SK-N-SH (cell line): ENCODE measurements around the gene FASLG. TPM values are rescaled to one million over a fixed set of nuclear protein-coding genes. Genes with fewer than 3 reads are reported as not detected.

ENCODE experiments used
- CTCF ChIA-PET: fragments of 300-600, 350-600 bp; formaldehyde crosslinking; extraction: SDS; loops from one replicate; lab custom pipeline; 2021; lab: Yijun Ruan, JAX
- POLR2A ChIA-PET: fragments of 350-600 bp; sonication (Branson Sonifier 250); formaldehyde crosslinking; extraction: SDS; loops from one replicate; lab custom pipeline; 2020; ENCODE audit warnings: antibody characterized with exemption, inconsistent platforms; lab: Yijun Ruan, JAX
- DNase-seq: peaks from one replicate; pipeline ENCODE4 v3.0.0; 2012
- H2AFZ ChIP-seq: fragments of 200-600 bp; sonication (generic); 2 replicates; pipeline ENCODE4 v1.8.1; 2016; ENCODE audit warnings: antibody characterized with exemption, mild to moderate bottlenecking, low read depth
- H3F3A ChIP-seq: fragments of 200-600 bp; sonication (generic); replicated peaks from 2 replicates; pipeline ENCODE3; 2016; ENCODE audit warnings: antibody characterized with exemption, mild to moderate bottlenecking; ENCODE audit not compliant: insufficient read depth
- H3K27ac ChIP-seq, 2 experiments: fragments of 200-500 bp in 1 of 2; fragments of 200-600 bp in 1 of 2; sonication (Bioruptor generic) in 1 of 2; sonication (generic), shearing (Covaris generic) in 1 of 2; 2 replicates each; pipeline versions ENCODE4 v1.5.1 to v1.6.1; 2014 to 2016; ENCODE audit warnings: low read depth in 2 of 2, inconsistent platforms in 1 of 2, low read length in 1 of 2, mild to moderate bottlenecking in 1 of 2, mixed read lengths in 1 of 2
- H3K27me3 ChIP-seq: fragments of 200-600 bp; sonication (generic), shearing (Covaris generic); 2 replicates; pipeline ENCODE4 v1.6.1; 2016; ENCODE audit warnings: mixed run types; ENCODE audit not compliant: insufficient read depth
- H3K36me3 ChIP-seq, 2 experiments: fragments of 200-500 bp in 1 of 2; fragments of 200-600 bp in 1 of 2; sonication (Bioruptor generic) in 1 of 2; sonication (generic) in 1 of 2; replicated peaks in 1 of 2; 2 replicates each; pipeline versions ENCODE3 to v1.5.1; 2014 to 2016; ENCODE audit warnings: low read length in 1 of 2, mild to moderate bottlenecking in 1 of 2; ENCODE audit not compliant: insufficient read depth in 2 of 2, control insufficient read depth in 1 of 2
- H3K4me1 ChIP-seq, 2 experiments: fragments of 200-500 bp in 1 of 2; fragments of 200-600 bp in 1 of 2; sonication (Bioruptor generic) in 1 of 2; sonication (generic), shearing (Covaris generic) in 1 of 2; 2 replicates each; pipeline versions ENCODE4 v1.5.1 to v1.6.1; 2014 to 2016; ENCODE audit warnings: low read depth in 1 of 2, low read length in 1 of 2, mixed run types in 1 of 2; ENCODE audit not compliant: insufficient read depth in 2 of 2, control insufficient read depth in 1 of 2
- H3K4me2 ChIP-seq: fragments of 200-600 bp; sonication (generic), shearing (Covaris generic); 2 replicates; pipeline ENCODE4 v1.6.1; 2017; ENCODE audit warnings: mixed run types
- H3K4me3 ChIP-seq, 2 experiments: fragments of 200-500 bp in 1 of 2; fragments of 200-600 bp in 1 of 2; sonication (Bioruptor generic) in 1 of 2; sonication (generic), shearing (Covaris generic) in 1 of 2; 2 replicates each; pipeline versions ENCODE4 v1.5.1 to v1.8.1; 2014 to 2016; ENCODE audit warnings: low read depth in 2 of 2, inconsistent platforms in 1 of 2, low read length in 1 of 2, mild to moderate bottlenecking in 1 of 2, mixed read lengths in 1 of 2, moderate library complexity in 1 of 2
- H3K79me2 ChIP-seq: fragments of 200-600 bp; sonication (generic); 2 replicates; pipeline ENCODE4 v1.8.1; 2017; ENCODE audit warnings: mild to moderate bottlenecking; ENCODE audit not compliant: insufficient read depth
- H3K9ac ChIP-seq: fragments of 200-600 bp; sonication (generic); 2 replicates; pipeline ENCODE4 v1.6.1; 2017; ENCODE audit warnings: mixed run types
- H3K9me2 ChIP-seq: fragments of 200-600 bp; sonication (generic); 2 replicates; pipeline ENCODE4 v1.6.1; 2017; ENCODE audit warnings: mixed run types
- H3K9me3 ChIP-seq: fragments of 200-600 bp; sonication (generic); 2 replicates; pipeline ENCODE4 v1.6.1; 2017; ENCODE audit warnings: mixed run types, mild to moderate bottlenecking, moderate library complexity
- H4K20me1 ChIP-seq: fragments of 200-600 bp; sonication (generic); 2 replicates; pipeline ENCODE4 v1.6.1; 2017; ENCODE audit warnings: mild to moderate bottlenecking, mixed run types; ENCODE audit not compliant: insufficient read depth
- CHD2 ChIP-seq: fragments of 150-350 bp; IDR thresholded peaks from 2 replicates; pipeline ENCODE4 v1.6.1; 2018; ENCODE audit warnings: low read length; ENCODE audit not compliant: partially characterized antibody
- CTCF ChIP-seq: fragments of 200-600 bp; sonication (generic); IDR thresholded peaks from 2 replicates; pipeline ENCODE4 v1.6.1; 2017; ENCODE audit warnings: antibody characterized with exemption, mild to moderate bottlenecking, moderate library complexity
- EZH2phosphoT487 ChIP-seq: fragments of 200-600 bp; sonication (generic); IDR thresholded peaks from 2 replicates; pipeline ENCODE4 v1.6.1; 2017; ENCODE audit warnings: low read depth, mixed run types, mild to moderate bottlenecking, antibody characterized with exemption, moderate library complexity, borderline replicate concordance
- MEF2A ChIP-seq: IDR thresholded peaks from 2 replicates; pipeline ENCODE4 v1.4.0; 2012; ENCODE audit warnings: low read depth, borderline replicate concordance
- NFIC ChIP-seq: IDR thresholded peaks from 2 replicates; pipeline ENCODE4 v1.4.0; 2012; ENCODE audit warnings: borderline replicate concordance
- POLR2AphosphoS5 ChIP-seq: IDR thresholded peaks from 2 replicates; pipeline ENCODE4 v1.6.1; 2012; ENCODE audit warnings: low read depth, low read length
- SMC3 ChIP-seq: IDR thresholded peaks from 2 replicates; pipeline ENCODE4 v1.6.1; 2012; ENCODE audit warnings: low read depth, low read length, improper control_type of control experiment
- TCF12 ChIP-seq: IDR thresholded peaks from 2 replicates; pipeline ENCODE4 v1.4.0; 2012
- USF1 ChIP-seq: IDR thresholded peaks from 2 replicates; pipeline ENCODE4 v1.4.0; 2012; ENCODE audit warnings: low read depth, borderline replicate concordance
- USF2 ChIP-seq: fragments of 150-350 bp; IDR thresholded peaks from 2 replicates; pipeline ENCODE4 v1.6.1; 2017; ENCODE audit warnings: antibody characterized with exemption, low read length, low read depth, borderline replicate concordance
- YY1 ChIP-seq: IDR thresholded peaks from 2 replicates; pipeline ENCODE4 v1.4.0; 2012; ENCODE audit warnings: low read depth, mild to moderate bottlenecking
- WGBS: methylation state at CpG from one replicate; pipeline ENCODE4 v1.1.6; 2017; ENCODE audit warnings: low lambda C conversion rate; 5-methylcytosine and 5-hydroxymethylcytosine counted together
- polyA plus RNA-seq, 3 experiments: library from polyadenylated mRNA; depleted of rRNA; stranded (reverse); fragments of >200 nt; gene quantifications; 2 replicates each; pipeline ENCODE4 v1.2.3, GENCODE V29; 2012

Gene FASLG
- polyA plus RNA-seq, 1 of the 3 experiments (the other 2 are of a cell fraction), result not detected

DNA sequence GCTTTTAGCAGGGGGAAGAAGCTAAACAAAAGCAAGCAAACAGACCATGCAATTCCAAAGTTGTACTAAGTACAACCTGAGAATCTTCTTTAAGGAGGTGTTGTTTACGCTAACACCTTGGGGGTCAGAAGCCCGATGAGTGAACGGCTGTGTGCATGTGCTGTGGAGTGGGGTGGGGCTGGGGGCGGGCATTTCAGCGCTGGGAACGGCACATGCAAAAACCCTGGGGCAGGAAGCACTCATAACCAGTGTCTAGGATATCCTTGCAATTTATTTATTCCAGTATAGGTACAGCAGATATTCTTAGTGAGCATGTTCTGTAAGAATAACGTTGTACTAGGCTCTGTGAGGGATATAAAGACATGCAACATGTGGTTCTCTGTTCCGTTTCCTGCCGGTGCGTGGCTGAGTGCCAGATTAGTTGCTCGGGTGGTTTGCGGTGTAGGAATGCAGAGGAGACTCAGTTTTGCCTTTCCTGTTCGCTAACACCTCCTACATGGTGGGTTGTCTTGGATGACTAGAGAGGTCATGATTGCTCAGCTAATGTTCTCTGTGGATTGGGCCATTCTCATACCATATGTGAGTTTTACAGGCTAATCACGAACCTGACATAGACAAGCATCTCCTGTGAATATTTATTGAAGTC lies 3.7 kb downstream of the FASLG start:
- H4K20me1 ChIP-seq, result no peaks in the 10 kb centered on the region
- no peaks in the 10 kb centered on the region for H3K27me3 ChIP-seq
- peak overlapping the region; percentile 78; the same call in 1 of the 2 replicates for H2AFZ ChIP-seq
- 40% methylated on average over 14 of the region's 14 CpGs for WGBS
- no peaks in the 10 kb centered on the region for H3F3A ChIP-seq
- H3K4me1 ChIP-seq, result peaks cover 0 to 2% of the 10 kb centered on the region in 2 experiments; a peak in 3 of 4 replicates
- no peak overlapping the region for H3K9ac ChIP-seq
- H3K79me2 ChIP-seq, result no peaks in the 10 kb centered on the region
- TF ChIP-seq EZH2phosphoT487 (no peak), NFIC (peak; percentile 75), YY1 (no peak), TCF12 (peak; percentile 26; the same call in 1 of the 2 replicates)
- no peak overlapping the region for H3K4me2 ChIP-seq
- ChIA-PET CTCF (no interaction called here), POLR2A (no interaction called here)
- H3K27ac ChIP-seq, result no peak overlapping the region
- peak; percentile 43 for DNase-seq
- H3K9me2 ChIP-seq, result no peaks in the 10 kb centered on the region
- H3K9me3 ChIP-seq, result no peaks in the 10 kb centered on the region
- H3K4me3 ChIP-seq, result no peak overlapping the region
- no peaks in the 10 kb centered on the region for H3K36me3 ChIP-seq

GRCh38 chr1:172663732-172664131 lies 4.8 kb downstream of the FASLG start:
- Histone ChIP-seq H3K4me3 (no peak overlapping the region), H4K20me1 (no peaks in the 10 kb centered on the region), H3K9me3 (no peaks in the 10 kb centered on the region), H3K79me2 (no peaks in the 10 kb centered on the region), H2AFZ (no peak overlapping the region), H3K4me1 (peaks cover 0 to 2% of the 10 kb centered on the region in 2 experiments; a peak in 3 of 4 replicates), H3K27me3 (no peaks in the 10 kb centered on the region)
- CTCF ChIA-PET, result no interaction called here
- TF ChIP-seq USF1 (no peak), POLR2AphosphoS5 (no peak)
- TF ChIP-seq, all 33 proteins: peak for 0
- DNase-seq, result no peak
- no peak overlapping the region for H3K27ac ChIP-seq
- H3F3A ChIP-seq, result no peaks in the 10 kb centered on the region
- 59% methylated on average over 3 of the region's 3 CpGs for WGBS
- no peak overlapping the region for H3K4me2 ChIP-seq
- no peak overlapping the region for H3K9ac ChIP-seq
- H3K36me3 ChIP-seq, result no peaks in the 10 kb centered on the region
- POLR2A ChIA-PET, result no interaction called here
- H3K9me2 ChIP-seq, result no peaks in the 10 kb centered on the region

DNA sequence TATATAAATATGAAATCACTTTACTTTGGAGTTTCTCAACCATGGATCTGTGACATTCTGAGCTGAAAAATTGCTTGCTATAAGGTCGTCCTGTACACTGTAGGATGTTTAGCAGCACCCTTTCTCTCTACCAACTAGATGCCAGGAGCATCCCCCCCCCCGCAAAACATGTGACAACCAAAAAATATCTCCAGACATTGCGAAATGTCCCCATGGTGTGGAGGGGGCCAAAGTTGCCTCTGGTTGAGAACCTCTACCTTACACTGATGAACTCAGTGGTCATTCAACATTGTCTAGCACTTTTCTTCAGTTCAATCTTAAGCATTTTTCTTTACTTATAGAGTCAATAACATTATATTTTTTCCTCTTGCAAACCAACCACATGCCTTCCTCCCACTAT lies 9.2 kb downstream of the FASLG start:
- Histone ChIP-seq H3K9me3 (no peaks in the 10 kb centered on the region), H3K9me2 (no peaks in the 10 kb centered on the region), H3K9ac (no peak overlapping the region), H3K27ac (no peak overlapping the region), H3K27me3 (no peaks in the 10 kb centered on the region), H3F3A (no peaks in the 10 kb centered on the region), H3K4me2 (no peak overlapping the region), H3K4me3 (no peak overlapping the region), H3K36me3 (no peaks in the 10 kb centered on the region), H3K79me2 (no peaks in the 10 kb centered on the region), H2AFZ (no peak overlapping the region), H3K4me1 (no peaks in the 10 kb centered on the region; a peak in 1 of 4 replicates), H4K20me1 (no peaks in the 10 kb centered on the region)
- CTCF ChIA-PET, result no interaction called here
- POLR2A ChIA-PET, result no interaction called here
- DNase-seq, result no peak
- TF ChIP-seq CTCF (no peak), USF2 (no peak), MEF2A (no peak), SMC3 (no peak), CHD2 (no peak)
- WGBS, result 44% methylated on average over 3 of the region's 3 CpGs
